Loucy (cell line): ENCODE measurements around the gene CSTPP1.

ENCODE experiments used
- H2AFZ ChIP-seq: fragments of 200-600 bp; sonication (generic); 2 replicates; pipeline ENCODE4 v1.6.0; 2016; ENCODE audit warnings: antibody characterized with exemption, mild to moderate bottlenecking, low read length, moderate library complexity
- H3F3A ChIP-seq: fragments of 200-600 bp; 2 replicates; pipeline ENCODE4 v1.6.0; 2016; ENCODE audit warnings: antibody characterized with exemption, low read depth, mild to moderate bottlenecking
- H3K27me3 ChIP-seq: fragments of 200-600 bp; sonication (generic); 2 replicates; pipeline ENCODE4 v1.6.1; 2014; ENCODE audit warnings: low read length, mild to moderate bottlenecking; ENCODE audit not compliant: insufficient read depth, poor library complexity, severe bottlenecking
- H3K36me3 ChIP-seq: fragments of 200-600 bp; sonication (generic); 2 replicates; pipeline ENCODE4 v1.6.1; 2016; ENCODE audit warnings: low read length; ENCODE audit not compliant: insufficient read depth
- H3K4me1 ChIP-seq: fragments of 200-600 bp; sonication (generic); 2 replicates; pipeline ENCODE4 v1.5.1; 2014; ENCODE audit warnings: low read length, mild to moderate bottlenecking; ENCODE audit not compliant: insufficient read depth, poor library complexity, severe bottlenecking
- H3K4me2 ChIP-seq: fragments of 200-600 bp; sonication (generic); 2 replicates; pipeline ENCODE4 v1.6.0; 2014; ENCODE audit warnings: antibody characterized with exemption, low read length, low read depth, mild to moderate bottlenecking; ENCODE audit not compliant: poor library complexity, severe bottlenecking
- H3K4me3 ChIP-seq: fragments of 200-600 bp; sonication (generic); 2 replicates; pipeline ENCODE4 v1.5.1; 2014; ENCODE audit warnings: low read length, mild to moderate bottlenecking, mixed read lengths; ENCODE audit not compliant: poor library complexity, severe bottlenecking
- H3K79me2 ChIP-seq: fragments of 200-600 bp; sonication (generic); 2 replicates; pipeline ENCODE4 v1.6.1; 2014; ENCODE audit warnings: low read length; ENCODE audit not compliant: insufficient read depth
- H3K9ac ChIP-seq: fragments of 200-600 bp; sonication (generic); 2 replicates; pipeline ENCODE4 v1.6.0; 2014; ENCODE audit warnings: mild to moderate bottlenecking, low read depth, low read length, moderate library complexity; ENCODE audit not compliant: poor library complexity, severe bottlenecking
- H3K9me2 ChIP-seq: fragments of 200-600 bp; sonication (generic); replicated peaks from 2 replicates; pipeline ENCODE4 v1.6.1; 2016; ENCODE audit warnings: low read depth, low read length, mixed read lengths
- H3K9me3 ChIP-seq: fragments of 200-600 bp; sonication (generic); 2 replicates; pipeline ENCODE4 v1.6.1; 2014; ENCODE audit warnings: mild to moderate bottlenecking, antibody characterized with exemption, low read length, low read depth; ENCODE audit not compliant: insufficient read depth
- H4K20me1 ChIP-seq: fragments of 200-600 bp; sonication (generic); 2 replicates; pipeline ENCODE4 v1.6.0; 2014; ENCODE audit warnings: antibody characterized with exemption, low read length, mild to moderate bottlenecking; ENCODE audit not compliant: insufficient read depth, poor library complexity, severe bottlenecking
- CTCF ChIP-seq: fragments of 200-600 bp; sonication (generic); conservative IDR thresholded peaks from 2 replicates; pipeline ENCODE4 v1.5.1; 2014; ENCODE audit warnings: mild to moderate bottlenecking, antibody characterized with exemption, low read length
- EZH2phosphoT487 ChIP-seq: fragments of 200-600 bp; IDR thresholded peaks from 2 replicates; pipeline ENCODE4 v1.6.1; 2018; ENCODE audit warnings: antibody characterized with exemption, mild to moderate bottlenecking, moderate library complexity, borderline replicate concordance

The CSTPP1 gene

GRCh38 chr11:46892838-46893237 is 43.7 kb upstream of the CSTPP1 start:
- TF ChIP-seq EZH2phosphoT487 (no peak), CTCF (no peak)

GRCh38 chr11:46894506-46894905 is 42.1 kb upstream of the CSTPP1 start:
- no peak overlapping the region for H3K4me2 ChIP-seq
- H3K9ac ChIP-seq, result no peak overlapping the region
- no peaks in the 10 kb centered on the region for H3K9me2 ChIP-seq
- no peaks in the 10 kb centered on the region for H3K79me2 ChIP-seq
- TF ChIP-seq EZH2phosphoT487 (no peak), CTCF (no peak)
- H3K27me3 ChIP-seq, result no peaks in the 10 kb centered on the region
- H2AFZ ChIP-seq, result no peak overlapping the region
- H3F3A ChIP-seq, result no peaks in the 10 kb centered on the region
- no peak overlapping the region for H3K4me3 ChIP-seq
- no peaks in the 10 kb centered on the region for H3K9me3 ChIP-seq
- H3K36me3 ChIP-seq, result no peaks in the 10 kb centered on the region
- no peaks in the 10 kb centered on the region for H3K4me1 ChIP-seq
- H4K20me1 ChIP-seq, result no peaks in the 10 kb centered on the region

More at GRCh38 chr11:46892838-46893237, 43.7 kb upstream of the CSTPP1 start:
- Histone ChIP-seq H3K4me1 (no peaks in the 10 kb centered on the region), H3K4me3 (no peak overlapping the region), H4K20me1 (no peaks in the 10 kb centered on the region), H3K9ac (no peak overlapping the region), H3K4me2 (no peak overlapping the region), H3K9me3 (no peaks in the 10 kb centered on the region), H3K79me2 (no peaks in the 10 kb centered on the region), H3K27me3 (no peaks in the 10 kb centered on the region), H3F3A (no peaks in the 10 kb centered on the region), H2AFZ (no peak overlapping the region), H3K36me3 (no peaks in the 10 kb centered on the region), H3K9me2 (no peaks in the 10 kb centered on the region)

- H3K79me2 ChIP-seq, result no peaks in the 10 kb centered on the region
- no peaks in the 10 kb centered on the region for H3K4me1 ChIP-seq
- TF ChIP-seq EZH2phosphoT487 (no peak), CTCF (no peak)
- no peaks in the 10 kb centered on the region for H3K9me3 ChIP-seq
- no peaks in the 10 kb centered on the region for H3K27me3 ChIP-seq
- H3F3A ChIP-seq, result no peaks in the 10 kb centered on the region
- H3K4me3 ChIP-seq, result no peak overlapping the region
- no peak overlapping the region for H3K4me2 ChIP-seq
- no peak overlapping the region for H3K9ac ChIP-seq
- H3K36me3 ChIP-seq, result no peaks in the 10 kb centered on the region
- H4K20me1 ChIP-seq, result no peaks in the 10 kb centered on the region
- H2AFZ ChIP-seq, result no peak overlapping the region
- no peaks in the 10 kb centered on the region for H3K9me2 ChIP-seq
These were observed 41.6 kb upstream of the CSTPP1 start for GRCh38 chr11:46894961-46895360.
